NCI-H2227 treated with DMSO at 0.1 percent for 48 hours (cell line): ENCODE measurements around the gene SRRT.

ENCODE experiments used
- DNase-seq: peaks from one replicate; lab custom pipeline; 2025; lab: John Stamatoyannopoulos, UW

Gene SRRT

DNA sequence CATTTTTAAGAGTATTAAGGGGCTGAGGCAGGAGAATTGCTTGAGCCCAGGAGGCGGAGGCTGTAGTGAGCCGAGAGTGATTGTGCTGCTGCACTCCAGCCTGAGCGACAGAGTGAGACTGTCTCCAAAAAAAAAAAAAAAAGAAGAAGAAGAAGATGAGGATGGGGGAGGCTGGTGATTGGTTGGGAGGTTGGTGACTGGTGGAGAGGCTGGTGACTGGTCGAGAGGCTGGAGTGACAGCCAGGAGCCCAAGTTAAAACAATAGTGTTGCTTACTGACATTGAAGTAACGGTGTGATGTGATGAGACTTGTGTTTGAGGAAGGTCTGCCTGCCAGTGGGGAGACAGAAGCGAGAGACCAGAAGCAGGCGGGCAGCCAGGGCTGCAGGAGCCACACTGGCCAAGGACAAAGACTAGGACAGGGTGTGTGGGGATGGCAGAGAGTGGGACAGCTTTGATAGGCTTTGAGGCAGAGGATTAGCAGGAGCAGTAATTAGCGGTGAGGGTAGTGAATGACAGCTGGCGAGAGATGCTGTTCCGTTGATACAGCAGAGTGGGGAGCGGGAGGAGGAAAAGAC lies 4.9 kb downstream of the SRRT start:
- no peak for DNase-seq

GRCh38 chr7:100880645-100881044 lies 5.7 kb downstream of the SRRT start:
- no peak for DNase-seq

DNA sequence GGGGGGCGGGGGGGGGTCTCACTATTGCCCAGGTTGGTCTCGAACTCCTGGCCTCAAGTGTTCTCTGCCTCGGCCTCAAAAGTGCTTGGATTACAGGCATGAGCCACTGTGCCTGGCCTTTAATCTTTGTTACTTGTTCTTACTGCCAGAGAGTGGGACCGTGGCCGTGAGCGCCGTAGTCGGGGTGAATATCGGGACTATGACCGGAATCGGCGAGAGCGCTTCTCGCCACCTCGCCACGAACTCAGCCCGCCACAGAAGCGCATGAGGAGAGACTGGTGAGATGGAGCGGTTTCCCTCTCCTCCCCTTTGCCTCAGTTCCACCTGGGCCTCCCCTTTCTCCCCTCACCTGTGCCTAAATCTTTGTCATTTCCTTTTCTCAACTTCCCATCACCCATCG lies 6.2 kb downstream of the SRRT start:
- no peak for DNase-seq

GRCh38 chr7:100882201-100882600 lies 7.3 kb downstream of the SRRT start:
- DNase-seq = no peak

- no peak for DNase-seq
Measured at GRCh38 chr7:100882785-100883526, 8.1 kb downstream of the SRRT start.

DNA sequence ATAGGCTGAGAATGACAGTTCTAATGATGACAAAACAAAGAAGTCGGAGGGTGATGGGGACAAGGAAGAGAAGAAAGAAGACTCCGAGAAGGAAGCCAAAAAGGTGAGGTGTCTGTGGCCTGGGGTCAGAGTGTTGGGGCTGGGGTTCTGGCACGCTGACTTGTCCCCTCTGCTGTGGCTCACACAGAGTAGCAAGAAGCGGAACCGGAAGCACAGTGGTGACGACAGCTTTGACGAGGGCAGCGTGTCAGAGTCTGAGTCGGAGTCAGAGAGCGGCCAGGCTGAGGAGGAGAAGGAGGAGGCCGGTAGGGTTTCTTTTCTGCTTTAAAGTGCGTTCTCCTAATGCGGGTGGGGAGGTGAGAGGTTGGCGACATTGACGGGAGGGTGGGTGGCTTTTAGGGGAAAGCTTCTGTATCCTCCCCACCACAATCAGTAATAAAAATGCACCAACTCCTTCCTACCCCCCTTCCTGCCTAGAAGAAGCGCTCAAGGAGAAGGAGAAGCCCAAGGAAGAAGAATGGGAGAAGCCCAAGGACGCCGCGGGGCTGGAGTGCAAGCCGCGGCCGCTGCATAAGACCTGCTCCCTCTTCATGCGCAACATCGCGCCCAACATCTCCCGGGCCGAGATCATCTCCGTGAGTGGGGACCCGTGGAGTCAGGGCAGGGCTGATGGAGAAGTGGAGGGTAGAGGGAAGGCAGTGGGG lies 10.0 kb downstream of the SRRT start:
- no peak for DNase-seq

DNA sequence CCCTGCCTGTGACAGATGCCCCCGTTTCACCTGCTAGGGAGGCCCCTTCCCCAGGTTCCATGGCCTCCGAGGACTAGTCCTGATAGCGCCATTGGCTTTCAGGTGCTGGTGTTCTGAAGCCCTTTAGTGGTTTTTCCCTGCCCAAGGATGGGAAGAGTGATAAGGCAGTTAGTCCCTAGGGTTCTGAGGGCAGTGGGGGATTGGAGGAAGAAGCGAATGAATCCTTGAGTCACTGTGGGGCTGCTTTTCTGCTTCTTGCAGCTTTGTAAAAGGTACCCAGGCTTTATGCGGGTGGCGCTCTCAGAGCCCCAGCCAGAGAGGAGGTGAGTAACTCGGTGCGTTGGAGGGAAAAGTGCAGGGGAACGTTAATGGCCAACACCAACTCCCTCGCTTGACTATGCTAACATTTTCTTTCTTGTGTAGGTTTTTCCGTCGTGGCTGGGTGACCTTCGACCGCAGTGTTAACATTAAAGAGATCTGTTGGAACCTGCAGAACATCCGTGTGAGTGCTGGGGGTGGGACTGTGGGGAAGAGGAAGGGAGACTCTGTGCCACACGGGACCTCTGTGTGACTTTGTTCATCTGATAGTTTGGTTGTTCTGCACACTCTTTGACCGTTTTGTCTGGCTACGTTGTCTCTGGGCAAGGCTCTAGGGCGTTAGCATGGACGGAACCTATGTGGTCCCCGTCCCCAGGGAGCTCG lies 10.7 kb downstream of the SRRT start:
- DNase-seq = no peak

GRCh38 chr7:100886142-100886935 lies 11.4 kb downstream of the SRRT start:
- DNase-seq = no peak

DNA sequence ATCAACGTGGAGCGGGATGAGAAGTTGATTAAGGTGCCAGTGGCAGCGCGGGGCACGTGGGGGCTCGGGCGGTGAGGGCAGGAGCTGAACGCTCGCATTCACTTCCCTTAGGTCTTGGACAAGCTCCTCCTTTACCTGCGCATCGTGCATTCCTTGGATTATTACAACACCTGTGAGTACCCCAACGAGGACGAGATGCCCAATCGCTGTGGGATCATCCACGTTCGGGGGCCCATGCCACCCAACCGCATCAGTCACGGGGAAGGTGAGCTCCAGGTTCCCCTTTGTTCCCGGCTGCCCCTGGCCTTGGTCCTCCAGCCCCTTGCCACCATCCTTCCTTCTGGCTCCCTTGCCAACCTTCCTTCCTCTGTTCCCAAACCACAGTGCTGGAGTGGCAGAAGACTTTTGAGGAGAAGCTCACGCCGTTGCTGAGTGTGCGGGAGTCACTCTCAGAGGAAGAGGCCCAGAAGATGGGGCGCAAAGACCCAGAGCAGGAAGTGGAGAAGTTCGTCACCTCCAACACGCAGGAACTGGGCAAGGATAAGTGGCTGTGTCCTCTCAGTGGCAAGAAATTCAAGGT lies 12.1 kb downstream of the SRRT start:
- DNase-seq = no peak

DNA sequence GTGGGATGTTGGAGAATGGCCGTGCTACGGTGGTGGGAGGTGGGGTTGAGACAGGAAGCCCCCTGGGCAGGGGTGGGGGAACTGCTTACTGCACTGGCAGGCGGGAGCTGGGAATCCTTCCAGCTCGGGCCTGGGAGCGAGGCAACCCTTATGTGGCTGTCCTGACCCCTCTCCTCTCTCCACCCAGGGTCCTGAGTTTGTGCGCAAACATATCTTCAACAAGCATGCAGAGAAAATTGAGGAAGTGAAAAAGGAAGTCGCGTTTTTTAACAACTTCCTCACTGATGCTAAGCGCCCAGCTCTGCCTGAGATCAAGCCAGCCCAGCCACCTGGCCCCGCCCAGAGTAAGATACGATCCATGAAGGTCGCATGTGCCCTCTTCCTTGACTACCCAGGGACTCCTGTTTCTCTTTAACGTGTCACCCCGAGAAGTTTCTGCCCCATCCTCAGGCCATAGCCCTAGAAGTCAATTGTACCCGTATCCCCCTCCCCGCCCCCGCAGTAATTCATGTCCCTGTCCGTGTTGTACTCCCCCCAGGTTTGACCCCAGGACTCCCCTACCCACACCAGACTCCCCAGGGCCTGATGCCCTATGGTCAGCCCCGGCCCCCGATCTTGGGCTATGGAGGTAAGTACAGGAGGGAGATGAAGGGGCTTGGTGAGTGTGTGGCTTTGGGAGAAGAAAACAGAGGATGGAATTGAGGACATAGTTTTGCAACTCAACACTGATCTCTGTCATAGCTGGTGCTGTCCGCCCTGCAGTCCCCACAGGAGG lies 12.8 kb downstream of the SRRT start:
- no peak for DNase-seq

GRCh38 chr7:100888291-100888987 lies 13.5 kb downstream of the SRRT start:
- DNase-seq = no peak

- DNase-seq = no peak
Measured at GRCh38 chr7:100888988-100889750, 14.3 kb downstream of the SRRT start, which contains the start of gene UFSP1. TSS of gene UFSP1 (minus strand) at chr7:100889715. CDS start at chr7:100889271, 444 bp downstream.

- peak; percentile 22 for DNase-seq
Measured at GRCh38 chr7:100890653-100891567, 16.0 kb downstream of the SRRT start.

- DNase-seq = no peak
Measured at GRCh38 chr7:100891568-100892247, 16.8 kb downstream of the SRRT start.

DNA sequence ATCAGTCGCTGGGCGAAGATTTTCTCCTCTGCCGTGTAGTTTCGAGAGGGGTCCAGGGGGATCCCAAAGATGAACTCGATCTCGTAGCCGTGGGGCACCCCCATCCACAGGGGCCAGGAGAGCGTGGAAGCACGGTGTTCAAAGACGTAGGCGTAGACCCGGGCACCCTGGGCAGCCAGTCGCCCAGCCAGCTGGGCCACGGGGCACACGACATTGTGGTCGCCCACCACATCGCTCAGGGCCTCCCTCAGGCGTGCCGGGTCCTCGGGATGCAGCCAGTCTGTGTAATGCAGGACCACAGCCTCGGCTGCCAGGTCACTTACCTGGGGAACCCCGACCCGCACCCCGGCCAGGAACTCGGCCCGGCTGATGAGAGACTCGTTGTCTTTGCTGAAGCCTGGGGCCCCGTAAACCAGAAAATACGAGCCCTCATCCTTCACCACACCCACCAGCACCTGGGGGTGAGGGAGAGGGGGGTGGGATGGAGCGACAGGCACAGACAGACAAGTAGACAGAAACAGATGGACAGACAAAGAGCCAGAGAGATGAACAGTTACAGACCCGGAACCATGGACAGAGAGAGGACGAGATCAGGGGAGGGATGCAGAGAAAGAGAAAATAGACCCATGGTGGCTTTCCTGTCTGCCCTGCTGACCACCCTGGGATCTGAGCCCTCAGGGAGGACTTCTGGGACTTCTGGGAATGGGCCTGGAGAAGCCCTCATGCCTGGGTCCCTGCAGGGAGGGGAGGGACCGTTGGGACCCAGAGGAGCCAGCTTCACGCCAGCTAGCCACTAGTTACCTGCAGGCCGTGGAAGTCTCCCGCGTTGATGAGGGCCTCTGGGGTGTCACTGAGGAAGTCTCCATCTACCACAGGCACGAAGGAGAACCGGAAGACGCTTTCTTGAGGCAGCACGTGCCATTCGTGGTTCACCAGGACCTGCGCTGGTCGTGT lies 17.7 kb downstream of the SRRT start:
- no peak for DNase-seq

GRCh38 chr7:100893318-100893895 lies 18.5 kb downstream of the SRRT start:
- DNase-seq = no peak
